Measurements from ENCODE around the gene TCF19. TPM values are rescaled to one million over a fixed set of nuclear protein-coding genes. Genes with fewer than 3 reads are reported as not detected.

Gene TCF19
- total and polyA plus RNA-seq, 10 of the 15 experiments (the other 5 are each of a cell fraction or from before 2014, with no cell fraction given): 7.7 to 103 (median 53.3) TPM

GRCh38 chr6:31121131-31121790 lies 37.1 kb upstream of the TCF19 start (continued):
- TF ChIP-seq KAT2A (conservative IDR thresholded peaks at IDR 0.05; ENCODE audit: control insufficient read depth, low read depth, low read length) (no peak), CHD1 (IDR thresholded peaks at IDR 0.05; ENCODE audit: low read depth, low read length) (no peak), STAT1 (conservative IDR thresholded peaks at IDR 0.05) (no peak), RELA (IDR thresholded peaks at IDR 0.05; ENCODE audit: borderline replicate concordance, partially characterized antibody) (no peak), HDAC6 (IDR thresholded peaks at IDR 0.05; ENCODE audit: unreplicated experiment) (no peak), SMC3 (IDR thresholded peaks at IDR 0.05; ENCODE audit: borderline replicate concordance, low read length) (no peak), BCL11A (IDR thresholded peaks at IDR 0.05; ENCODE audit: low read depth, low read length) (no peak), KDM1A (IDR thresholded peaks at IDR 0.05; ENCODE audit: borderline replicate concordance) (no peak), MEF2B (IDR thresholded peaks at IDR 0.05; ENCODE audit: partially characterized antibody, poor library complexity, severe bottlenecking) (no peak), NFYB (IDR thresholded peaks at IDR 0.05; ENCODE audit: insufficient read depth, low read depth, low read length) (no peak), PAX8 (IDR thresholded peaks at IDR 0.05) (no peak), SRF (IDR thresholded peaks at IDR 0.05; ENCODE audit: low read depth in 2 of 2, low read length in 2 of 2) (no peak)
- TF ChIP-seq, protein P1, sequence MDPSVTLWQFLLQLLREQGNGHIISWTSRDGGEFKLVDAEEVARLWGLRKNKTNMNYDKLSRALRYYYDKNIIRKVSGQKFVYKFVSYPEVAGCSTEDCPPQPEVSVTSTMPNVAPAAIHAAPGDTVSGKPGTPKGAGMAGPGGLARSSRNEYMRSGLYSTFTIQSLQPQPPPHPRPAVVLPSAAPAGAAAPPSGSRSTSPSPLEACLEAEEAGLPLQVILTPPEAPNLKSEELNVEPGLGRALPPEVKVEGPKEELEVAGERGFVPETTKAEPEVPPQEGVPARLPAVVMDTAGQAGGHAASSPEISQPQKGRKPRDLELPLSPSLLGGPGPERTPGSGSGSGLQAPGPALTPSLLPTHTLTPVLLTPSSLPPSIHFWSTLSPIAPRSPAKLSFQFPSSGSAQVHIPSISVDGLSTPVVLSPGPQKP (IDR thresholded peaks at IDR 0.05; ENCODE audit: low read depth, low read length): no peak
- TF ChIP-seq, protein P2, sequence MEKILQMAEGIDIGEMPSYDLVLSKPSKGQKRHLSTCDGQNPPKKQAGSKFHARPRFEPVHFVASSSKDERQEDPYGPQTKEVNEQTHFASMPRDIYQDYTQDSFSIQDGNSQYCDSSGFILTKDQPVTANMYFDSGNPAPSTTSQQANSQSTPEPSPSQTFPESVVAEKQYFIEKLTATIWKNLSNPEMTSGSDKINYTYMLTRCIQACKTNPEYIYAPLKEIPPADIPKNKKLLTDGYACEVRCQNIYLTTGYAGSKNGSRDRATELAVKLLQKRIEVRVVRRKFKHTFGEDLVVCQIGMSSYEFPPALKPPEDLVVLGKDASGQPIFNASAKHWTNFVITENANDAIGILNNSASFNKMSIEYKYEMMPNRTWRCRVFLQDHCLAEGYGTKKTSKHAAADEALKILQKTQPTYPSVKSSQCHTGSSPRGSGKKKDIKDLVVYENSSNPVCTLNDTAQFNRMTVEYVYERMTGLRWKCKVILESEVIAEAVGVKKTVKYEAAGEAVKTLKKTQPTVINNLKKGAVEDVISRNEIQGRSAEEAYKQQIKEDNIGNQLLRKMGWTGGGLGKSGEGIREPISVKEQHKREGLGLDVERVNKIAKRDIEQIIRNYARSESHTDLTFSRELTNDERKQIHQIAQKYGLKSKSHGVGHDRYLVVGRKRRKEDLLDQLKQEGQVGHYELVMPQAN (conservative IDR thresholded peaks at IDR 0.05): no peak

Data from GM12878 (cell line).